ENCODE measurements around the gene CD300LG.
"Not testable (repeated sequence)": the region's sequence is repeated elsewhere in the genome, so short reads cannot be mapped to it uniquely, and the experiment has no call there.

The CD300LG gene

DNA sequence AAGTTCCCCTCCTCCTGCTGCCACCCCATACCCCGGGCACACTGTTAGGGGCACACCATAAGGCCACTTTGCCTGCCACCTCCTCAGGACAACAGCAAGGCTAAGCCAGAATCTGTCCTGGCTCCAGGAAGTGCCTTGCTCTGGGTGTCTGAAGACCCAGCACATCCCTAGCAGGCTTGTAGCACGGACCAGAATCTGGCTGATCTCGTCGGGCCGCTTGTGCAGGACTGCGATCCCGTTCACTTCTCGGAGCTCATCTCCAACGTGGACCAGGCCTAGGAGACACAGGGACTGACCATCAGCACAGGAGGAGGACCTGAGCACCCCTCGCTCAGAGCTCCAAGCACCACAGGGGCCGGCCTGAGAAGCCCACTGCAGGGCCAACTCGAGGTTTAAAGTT lies 21.4 kb upstream of the CD300LG start:
- DNase-seq (ENCODE audit: low read depth in 2 of 2): no peak

DNA sequence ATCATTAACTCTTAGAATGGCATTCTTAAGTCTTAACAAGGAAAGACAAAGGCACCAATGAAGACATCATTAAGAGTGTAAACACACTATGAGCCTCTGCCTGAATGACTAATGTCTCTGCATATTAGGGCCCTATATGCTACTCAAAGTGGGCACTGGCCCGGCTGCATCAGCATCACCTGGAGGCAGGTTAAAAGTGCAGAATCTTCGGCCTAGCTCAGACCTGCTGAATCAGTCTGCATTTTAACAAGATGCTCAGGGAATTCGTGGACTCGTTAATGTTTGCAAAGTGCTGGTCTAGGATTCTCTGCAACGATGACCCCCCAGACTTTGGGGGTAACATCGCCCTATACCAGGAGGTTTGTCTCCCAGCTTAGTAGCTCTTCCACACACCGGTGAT lies 20.8 kb upstream of the CD300LG start:
- no peak for DNase-seq (ENCODE audit: low read depth in 2 of 2)

DNA sequence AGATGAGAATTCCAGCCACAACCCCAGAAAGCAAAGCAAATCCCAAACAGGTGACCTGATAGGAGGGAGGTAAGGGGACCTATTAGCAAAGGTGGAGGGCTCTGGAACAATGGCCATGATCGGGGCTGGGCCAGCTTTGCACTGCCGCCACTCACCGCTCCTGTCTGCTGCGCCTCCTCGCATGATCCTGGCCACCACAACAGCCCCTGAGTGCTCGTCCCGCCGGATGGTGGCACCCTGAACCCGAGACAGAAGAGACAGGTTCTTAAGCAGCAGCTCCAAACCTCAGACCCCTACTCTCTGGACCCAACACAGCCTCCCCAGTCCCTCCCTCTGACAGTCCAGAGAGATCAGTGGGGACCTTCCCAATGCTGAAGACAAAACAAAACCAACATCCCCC lies 19.4 kb upstream of the CD300LG start:
- no peak for DNase-seq (ENCODE audit: low read depth in 2 of 2)

DNA sequence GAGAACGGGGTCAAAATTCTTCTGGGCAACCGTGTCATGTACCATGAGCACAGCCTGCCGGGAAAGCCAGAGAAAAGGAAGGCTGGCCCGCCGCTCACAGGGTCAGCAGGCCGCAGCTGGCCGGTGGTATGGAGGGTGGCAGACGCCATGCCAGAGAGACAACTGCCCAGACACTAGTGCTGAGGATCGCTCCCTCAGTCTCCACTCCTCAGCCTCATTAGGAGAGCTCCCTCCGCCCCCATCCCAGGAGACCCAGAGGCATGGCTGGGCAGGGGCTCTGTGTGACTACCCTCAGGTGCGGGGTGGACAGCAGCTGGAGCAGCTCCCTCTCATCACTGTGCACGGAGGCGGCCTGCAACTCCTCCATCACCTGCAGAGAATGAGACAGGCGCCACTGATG lies 17.2 kb upstream of the CD300LG start:
- DNase-seq (ENCODE audit: low read depth in 2 of 2): no peak

DNA sequence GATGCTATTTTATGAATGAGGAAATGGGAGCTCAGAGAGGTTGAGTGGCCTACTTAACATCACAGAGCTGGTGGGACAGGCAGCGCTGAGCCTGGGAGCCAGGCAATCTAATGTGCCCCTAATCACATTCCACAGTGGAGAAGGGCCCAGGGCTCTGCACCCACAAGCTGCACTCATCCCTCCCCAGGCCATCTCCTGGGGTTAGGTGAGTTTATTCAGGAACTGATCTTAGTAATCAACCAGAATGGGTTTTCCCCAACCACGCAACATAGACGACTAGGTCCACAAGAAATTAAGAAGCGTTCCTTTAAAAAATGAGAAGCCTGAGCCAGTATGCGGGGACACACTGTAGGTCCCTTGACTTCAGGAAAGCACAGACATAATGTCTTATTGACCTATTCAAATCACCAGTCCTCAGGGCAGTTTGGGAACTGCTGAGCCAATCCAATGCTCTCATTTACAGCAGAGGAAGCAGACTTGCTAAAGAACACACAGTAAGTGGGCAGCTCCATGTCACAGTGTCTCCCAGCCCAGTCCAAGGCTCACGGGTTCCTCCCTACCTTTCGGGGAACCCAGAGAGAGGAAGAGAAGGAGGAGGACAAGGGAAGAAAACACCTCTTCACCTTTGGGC lies 16.4 kb upstream of the CD300LG start:
- DNase-seq (ENCODE audit: low read depth in 2 of 2): no peak

DNA sequence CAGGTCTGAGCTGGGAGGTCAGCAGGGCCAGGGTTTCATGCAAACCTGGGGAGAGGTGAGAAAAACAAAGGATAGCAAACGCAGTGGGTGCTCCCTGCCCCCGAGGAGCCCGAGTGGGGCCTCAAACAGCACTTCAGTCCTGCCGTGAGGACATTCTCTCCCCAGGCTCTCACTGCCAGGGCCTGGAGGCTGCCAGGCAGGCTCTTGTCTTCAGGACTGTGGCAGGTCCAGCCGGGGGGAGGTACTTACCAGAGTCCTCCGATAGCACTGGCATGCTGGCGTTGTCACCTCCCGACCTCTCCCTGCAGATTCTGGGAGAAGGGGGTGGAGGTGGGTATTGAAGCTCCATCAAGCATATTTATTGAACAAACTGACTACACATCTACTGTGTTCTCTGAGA lies 15.3 kb upstream of the CD300LG start:
- DNase-seq (ENCODE audit: low read depth in 2 of 2): no peak

DNA sequence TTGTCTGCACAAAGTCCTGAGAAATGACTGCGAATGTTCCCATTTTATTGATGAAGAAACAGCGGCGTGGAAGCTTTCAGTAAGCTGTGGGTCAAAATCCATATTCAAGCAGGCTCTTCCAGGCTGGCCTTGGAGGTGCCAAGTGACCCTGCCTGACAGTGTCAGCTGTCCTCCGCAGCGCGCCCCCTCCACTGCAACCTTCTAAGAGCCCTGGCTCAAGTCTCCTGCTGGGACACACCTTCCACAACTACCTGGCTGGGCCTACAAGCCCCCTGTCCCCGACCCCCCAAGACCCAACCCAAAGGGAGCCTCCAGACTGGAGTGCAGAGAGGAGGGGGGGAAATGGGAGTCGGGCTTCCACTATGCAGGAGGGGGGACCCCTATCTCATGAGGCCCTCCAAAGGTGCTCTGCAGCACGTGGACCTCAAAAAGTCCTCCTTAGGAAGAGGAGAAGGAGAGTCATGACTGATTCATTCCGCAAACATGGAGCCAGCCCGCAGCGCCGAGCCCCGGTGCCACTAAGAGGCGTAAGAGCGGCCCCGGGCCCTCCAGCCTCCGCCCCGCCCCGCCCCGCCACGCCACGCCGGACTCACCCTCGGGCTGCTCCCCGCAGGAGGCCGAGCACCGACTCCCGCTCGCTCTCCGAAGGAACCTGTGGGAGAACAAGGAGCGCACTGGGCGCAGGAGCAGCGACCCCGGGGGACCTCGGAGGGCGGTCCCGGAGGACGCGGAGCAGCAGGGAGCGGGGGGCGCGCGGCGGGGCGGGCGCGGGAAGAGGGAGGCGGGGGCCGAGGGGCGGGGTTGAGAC lies 14.6 kb upstream of the CD300LG start:
- no peak for DNase-seq (ENCODE audit: low read depth in 2 of 2)

DNA sequence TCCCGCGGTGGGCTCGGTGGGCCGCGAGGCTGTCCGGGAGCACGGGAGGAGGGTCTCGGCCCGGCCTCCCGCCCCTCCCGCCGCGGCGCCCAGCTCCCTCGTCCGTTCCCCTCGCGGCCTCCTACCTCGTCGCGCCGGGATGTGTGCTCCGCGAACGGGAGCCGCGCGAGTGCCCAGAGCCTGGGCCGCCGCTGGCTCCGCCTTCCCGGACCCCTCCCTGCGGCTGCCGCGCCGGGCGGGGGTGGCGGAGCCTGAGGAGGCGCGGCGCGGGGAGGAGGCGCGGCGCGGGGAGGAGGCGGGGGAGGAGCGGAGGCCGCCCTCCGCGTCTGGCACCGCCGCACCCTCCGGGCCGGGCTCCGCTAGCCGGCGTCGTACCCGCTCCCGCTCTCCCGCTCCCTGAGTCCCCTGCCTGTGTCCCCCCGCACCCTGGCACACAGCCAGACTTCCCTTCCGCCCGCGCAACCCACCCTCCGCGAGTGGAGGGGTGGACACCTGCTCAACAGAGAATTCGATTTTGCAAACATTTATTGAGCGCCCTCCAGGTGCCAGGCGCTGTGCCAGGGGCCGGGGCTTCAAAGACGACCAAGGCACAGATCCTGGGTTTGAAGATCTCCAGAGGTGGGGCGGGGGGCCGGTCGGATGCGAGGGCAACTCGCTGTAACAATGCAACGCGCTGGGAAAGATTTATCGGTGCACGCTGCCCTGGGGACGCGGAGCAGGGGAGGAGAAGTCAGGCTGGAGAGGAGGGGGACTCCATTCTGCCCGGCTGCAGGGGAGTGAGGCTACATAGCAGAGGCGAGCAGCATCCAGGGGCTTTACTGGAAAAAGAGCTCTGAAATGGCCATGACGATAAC lies 13.8 kb upstream of the CD300LG start, which contains the start of gene MPP3:
Gene MPP3 (minus strand): TSS at position 171 of the 854 bp plus-strand sequence. CDS start 1,240 bp downstream, outside the sequence.
- DNase-seq (ENCODE audit: low read depth in 2 of 2): peak in 1 of 2 donors; percentile 19

DNA sequence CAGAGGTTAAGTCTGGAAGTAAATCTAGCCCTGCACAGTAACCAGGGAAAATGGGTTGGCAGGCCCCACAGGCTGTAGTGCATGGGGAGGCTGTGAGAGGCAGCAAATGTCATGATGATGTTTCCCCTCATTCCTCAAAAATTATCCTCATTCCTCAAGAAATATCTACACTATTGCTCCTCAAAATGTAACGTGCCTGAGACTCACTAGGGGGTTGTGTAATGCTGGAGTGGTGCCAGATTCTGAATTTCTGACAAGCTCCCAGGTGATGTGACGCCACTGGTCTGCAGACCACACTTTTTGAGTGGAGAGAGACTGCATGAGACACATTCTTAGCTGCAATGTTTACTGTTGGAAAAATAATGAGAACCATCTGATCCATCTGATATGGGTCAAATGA lies 12.9 kb upstream of the CD300LG start:
- no peak for DNase-seq (ENCODE audit: low read depth in 2 of 2)

DNA sequence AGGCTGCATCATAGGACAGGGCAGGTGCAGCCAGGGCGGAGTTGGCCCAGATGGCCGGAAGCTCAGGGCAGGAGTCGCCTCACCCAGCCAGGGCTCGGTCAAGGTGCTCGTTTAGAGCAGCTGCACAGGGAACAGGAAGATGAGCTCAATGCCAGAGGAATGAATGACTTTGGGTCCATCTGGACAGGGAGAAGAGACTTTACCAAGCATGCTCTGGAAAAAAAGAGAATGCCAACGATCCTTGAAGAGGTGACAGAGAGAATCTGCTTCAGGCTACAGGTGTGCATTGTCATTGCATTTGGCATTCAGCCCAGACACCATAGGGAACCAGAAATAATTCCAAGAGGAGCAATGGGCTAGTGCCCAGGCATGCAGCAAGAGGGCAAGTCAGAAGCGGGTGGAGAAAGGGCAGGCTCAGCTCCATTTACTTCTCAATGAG lies 7.3 kb upstream of the CD300LG start:
- DNase-seq (ENCODE audit: low read depth in 2 of 2): no peak

DNA sequence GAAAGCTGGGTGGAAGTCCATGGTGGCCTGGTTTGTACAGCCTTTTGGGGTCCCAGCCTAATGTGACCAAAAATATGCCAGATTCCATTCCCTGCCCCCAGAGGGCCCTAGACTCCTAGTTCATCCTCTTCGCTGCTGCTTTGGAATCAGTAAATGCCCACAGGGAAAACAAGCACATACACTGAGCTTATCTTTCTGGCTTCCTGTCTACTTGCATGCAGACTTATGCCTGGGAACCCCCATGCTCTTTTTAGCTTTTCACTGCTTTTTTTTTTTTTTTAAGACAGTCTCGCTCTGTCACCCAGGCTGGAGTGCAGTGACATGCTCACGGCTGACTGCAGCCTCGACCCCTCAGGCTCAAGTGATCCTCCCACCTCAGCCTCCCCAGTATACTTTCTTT lies 6.2 kb upstream of the CD300LG start:
- DNase-seq (ENCODE audit: low read depth in 2 of 2): no peak

DNA sequence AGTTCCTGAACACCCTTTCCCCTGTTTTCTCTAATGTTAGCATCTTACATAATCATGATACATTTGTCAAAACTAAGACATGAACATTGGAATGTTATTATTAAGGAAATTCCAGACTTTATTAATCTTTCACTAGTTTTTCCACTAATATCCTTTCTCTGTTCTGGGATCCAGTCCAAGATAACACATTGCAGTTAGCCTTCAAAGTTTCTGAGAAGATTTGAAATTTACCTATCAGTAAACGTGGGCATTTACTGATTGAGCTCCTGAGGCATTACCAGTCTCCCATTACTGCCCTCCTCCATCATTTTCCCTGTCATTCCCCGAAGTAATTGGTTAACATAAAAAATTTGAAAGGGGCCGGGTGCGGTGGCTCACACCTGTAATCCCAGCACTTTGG lies 5.7 kb upstream of the CD300LG start:
- DNase-seq (ENCODE audit: low read depth in 2 of 2): no peak

DNA sequence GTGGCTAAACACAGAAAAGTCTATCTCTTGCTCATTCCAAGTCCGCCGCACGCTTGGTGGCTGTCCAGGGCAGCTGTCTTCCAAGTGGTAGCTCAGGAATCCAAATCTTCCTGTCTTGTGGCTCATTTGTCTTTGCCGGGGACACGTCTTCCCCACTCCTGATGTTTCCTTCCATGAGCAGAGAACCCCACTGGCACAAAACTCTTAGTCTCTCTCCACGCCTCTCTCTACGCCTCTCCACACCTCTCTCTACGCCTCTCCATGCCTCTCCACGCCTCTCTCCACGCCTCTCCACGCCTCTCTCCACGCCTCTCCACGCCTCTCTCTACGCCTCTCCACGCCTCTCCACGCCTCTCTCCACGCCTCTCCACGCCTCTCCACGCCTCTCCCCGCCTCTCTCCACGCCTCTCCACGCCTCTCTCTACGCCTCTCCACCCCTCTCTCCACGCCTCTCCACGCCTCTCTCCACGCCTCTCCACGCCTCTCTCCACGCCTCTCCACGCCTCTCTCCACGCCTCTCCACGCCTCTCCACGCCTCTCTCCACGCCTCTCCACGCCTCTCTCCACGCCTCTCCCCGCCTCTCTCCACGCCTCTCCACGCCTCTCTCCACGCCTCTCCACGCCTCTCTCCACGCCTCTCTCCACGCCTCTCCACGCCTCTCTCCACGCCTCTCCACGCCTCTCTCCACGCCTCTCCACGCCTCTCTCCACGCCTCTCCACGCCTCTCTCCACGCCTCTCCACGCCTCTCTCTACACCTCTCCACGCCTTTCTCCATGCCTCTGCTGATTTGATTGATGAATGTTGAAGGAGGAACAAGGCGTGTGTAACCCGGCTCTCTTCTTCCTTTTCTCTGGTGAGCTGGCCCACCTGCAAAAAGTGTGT lies 4.6 kb upstream of the CD300LG start:
- DNase-seq (ENCODE audit: low read depth in 2 of 2): not testable (repeated sequence)

DNA sequence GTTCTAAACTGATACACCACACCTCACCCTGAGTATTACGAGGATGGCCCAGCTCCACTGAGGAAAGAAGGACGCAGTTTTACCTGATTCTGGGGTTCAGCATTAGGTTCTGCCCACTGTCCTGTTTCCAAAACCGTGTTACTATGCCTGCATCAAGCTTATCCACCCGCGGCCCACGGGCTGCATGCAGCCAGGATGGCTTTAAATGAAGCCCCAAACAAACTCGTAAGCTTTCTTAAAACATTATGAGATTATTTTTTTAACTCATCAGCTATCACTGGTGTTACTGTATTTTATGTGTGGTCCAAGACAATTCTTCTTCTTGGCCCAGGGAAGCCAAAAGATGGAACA lies 4.0 kb upstream of the CD300LG start:
- DNase-seq (ENCODE audit: low read depth in 2 of 2): no peak

DNA sequence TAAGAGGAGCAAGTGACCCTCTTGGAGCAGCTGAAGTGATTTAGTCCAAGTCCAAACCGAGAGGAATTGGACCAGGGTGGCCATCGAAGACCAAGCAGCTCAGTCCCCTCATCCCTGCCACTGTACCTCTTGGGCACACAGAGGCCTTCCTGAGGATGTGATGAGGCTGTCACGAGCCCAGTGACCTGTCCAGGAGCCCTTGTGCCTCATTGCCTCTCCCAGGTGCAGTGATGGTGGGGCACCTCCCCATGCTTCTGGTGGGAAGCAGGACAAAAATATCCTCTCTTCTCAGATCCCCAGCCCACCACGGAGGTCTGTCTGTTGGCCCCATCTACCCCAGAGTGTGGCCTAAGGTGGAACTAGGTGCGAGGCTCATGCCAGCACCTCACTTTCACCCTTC lies 2.7 kb upstream of the CD300LG start:
- DNase-seq (ENCODE audit: low read depth in 2 of 2): no peak

DNA sequence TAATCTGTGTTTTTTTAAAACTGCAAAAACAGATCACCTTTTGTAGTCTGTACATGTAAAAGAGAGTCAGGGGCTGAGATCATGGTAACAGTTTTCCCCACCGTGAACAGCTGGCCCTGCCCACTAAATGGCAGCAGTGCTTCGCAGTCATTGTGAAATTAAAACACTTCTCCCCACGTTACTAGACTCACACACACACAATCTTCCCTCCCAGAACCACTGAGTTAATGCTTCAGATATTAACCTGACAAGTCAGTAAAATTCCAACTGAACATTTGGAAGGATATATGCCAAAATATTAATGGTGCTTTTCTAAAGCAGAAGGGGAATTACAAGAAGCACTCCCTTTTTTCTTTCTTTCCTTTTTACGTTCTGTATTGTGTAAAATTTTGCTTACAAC lies 1.2 kb upstream of the CD300LG start:
- DNase-seq (ENCODE audit: low read depth in 2 of 2): no peak

DNA sequence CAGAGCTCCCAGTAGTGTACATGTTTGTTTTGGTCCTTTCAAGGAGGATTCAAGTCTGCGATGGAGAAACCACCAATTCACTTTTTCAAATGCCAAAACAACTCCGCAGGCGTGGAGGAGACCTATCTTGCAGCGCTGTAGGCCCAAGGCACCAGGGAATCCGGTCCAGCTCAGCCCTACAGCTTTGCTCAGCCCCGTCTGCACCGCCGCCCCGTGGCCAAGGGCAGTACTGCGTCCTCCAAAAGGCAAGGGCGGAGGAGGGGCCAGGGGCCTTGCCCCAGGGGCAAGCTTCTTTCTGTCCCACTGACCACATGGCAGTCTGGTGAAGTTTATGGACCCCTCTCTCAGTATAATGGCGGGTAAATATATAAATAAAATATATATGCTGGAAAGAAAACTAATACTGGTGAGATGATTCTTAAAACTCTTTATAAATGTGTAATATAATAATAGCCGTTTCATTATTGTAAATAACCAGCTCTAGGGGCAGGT lies 709 bp upstream of the CD300LG start:
- peak; percentile 37 to 43 for DNase-seq (ENCODE audit: low read depth in 2 of 2)

DNA sequence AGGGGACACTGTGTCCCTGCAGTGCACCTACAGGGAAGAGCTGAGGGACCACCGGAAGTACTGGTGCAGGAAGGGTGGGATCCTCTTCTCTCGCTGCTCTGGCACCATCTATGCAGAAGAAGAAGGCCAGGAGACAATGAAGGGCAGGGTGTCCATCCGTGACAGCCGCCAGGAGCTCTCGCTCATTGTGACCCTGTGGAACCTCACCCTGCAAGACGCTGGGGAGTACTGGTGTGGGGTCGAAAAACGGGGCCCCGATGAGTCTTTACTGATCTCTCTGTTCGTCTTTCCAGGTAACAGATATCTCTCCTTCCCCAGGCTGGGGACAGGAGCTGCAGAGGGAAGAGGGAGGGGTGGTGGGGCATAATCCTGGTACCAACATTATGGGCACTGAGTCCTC lies 1.6 kb downstream of the CD300LG start:
- no peak for DNase-seq (ENCODE audit: low read depth in 2 of 2)

DNA sequence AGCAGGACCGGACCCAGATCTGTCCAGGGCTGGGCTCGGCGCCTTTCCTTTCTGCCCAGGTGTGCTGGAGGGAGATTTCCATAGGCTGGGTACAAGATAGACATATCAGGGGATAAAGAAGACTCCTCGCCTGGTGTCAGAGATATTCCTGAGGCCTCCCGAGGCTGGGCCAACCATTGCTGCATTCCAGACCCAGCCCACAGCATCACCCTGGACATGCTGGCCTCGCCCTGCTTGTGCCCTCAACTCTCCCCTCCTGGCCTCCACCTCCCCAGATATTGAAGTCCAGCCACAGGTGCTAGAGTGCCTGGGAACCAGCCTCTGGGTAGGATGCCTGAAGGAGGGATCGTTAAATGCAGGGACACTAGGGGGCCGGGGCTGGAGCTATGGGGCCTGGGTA lies 2.1 kb downstream of the CD300LG start:
- DNase-seq (ENCODE audit: low read depth in 2 of 2): no peak

DNA sequence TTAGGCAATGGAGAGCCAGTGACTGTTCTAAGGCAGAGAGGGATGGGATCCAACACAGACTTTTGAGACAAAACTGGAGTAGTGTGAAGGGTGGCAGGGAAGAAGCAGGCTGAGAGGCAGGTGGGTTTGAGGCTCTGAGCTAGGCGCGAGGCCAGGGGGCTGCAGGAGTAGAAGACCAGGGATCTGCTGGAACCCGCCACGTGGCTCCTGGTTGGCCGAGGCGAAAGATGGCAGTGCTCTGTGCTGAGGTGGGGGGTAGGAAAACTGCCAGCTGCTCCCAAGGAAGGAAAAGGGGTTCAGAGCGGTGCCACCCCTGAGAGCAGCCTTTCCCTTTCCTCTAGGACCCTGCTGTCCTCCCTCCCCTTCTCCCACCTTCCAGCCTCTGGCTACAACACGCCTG lies 5.6 kb downstream of the CD300LG start:
- no peak for DNase-seq (ENCODE audit: low read depth in 2 of 2)

DNA sequence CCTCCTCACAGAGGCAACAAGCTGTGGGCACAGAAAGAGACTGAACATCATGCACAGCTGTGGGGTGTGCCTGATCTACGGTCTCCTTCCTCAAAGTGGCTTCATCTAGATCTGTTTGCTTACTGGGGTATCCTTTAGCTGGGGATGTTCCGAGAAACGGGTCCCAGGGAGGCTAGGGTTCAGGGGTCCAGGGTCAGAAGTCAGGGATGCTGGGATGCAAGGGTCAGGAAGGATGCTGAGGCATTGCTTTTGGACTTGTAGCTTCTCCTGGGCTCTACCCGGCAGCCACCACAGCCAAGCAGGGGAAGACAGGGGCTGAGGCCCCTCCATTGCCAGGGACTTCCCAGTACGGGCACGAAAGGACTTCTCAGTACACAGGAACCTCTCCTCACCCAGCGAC lies 6.6 kb downstream of the CD300LG start:
- DNase-seq (ENCODE audit: low read depth in 2 of 2): no peak
